Heart left ventricle (tissue), 16 donors: ENCODE measurements around the gene NR2F1-AS1. TPM values are rescaled to one million over a fixed set of nuclear protein-coding genes. Genes with fewer than 3 reads are reported as not detected.

Source experiments
- ATAC-seq, 4 donors: fragments of 200-7000 bp; cut with Tn5 transposase; one replicate each; pipeline ENCODE4 v1.9.1; 2020 to 2022; ENCODE audit warnings: moderate library complexity in 4 of 4, mild to moderate bottlenecking in 3 of 4, moderate number of reproducible peaks in 1 of 4
- DNase-seq, 5 donors: peaks; one replicate each; pipeline ENCODE4 v3.0.0-alpha.2; 2020
- H3K27ac ChIP-seq, 12 donors: fragments of 200-600 bp; sonication (generic) in 4 of 12; one replicate each; pipeline versions ENCODE4 v1.5.0 to v1.8.0; 2016 to 2022; ENCODE audit warnings: mild to moderate bottlenecking in 2 of 12
- H3K27me3 ChIP-seq, 9 donors: fragments of 200-600 bp; sonication (generic) in 2 of 9; one replicate each; pipeline versions ENCODE4 v1.5.1 to v1.8.0; 2016 to 2022; ENCODE audit warnings: mild to moderate bottlenecking in 3 of 9
- H3K36me3 ChIP-seq, 9 donors: fragments of 200-600 bp; sonication (generic) in 2 of 9; one replicate each; pipeline versions ENCODE4 v1.5.0 to v1.8.0; 2018 to 2022; ENCODE audit warnings: mild to moderate bottlenecking in 2 of 9
- H3K4me1 ChIP-seq, 12 donors: fragments of 200-600 bp; sonication (generic) in 4 of 12; one replicate each; pipeline versions ENCODE4 v1.5.0 to v1.8.0; 2016 to 2022; ENCODE audit warnings: mild to moderate bottlenecking in 3 of 12
- H3K4me3 ChIP-seq, 12 donors: fragments of 200-600 bp; sonication (generic) in 4 of 12; one replicate each; pipeline versions ENCODE4 v1.5.0 to v1.8.0; 2017 to 2022; ENCODE audit warnings: mild to moderate bottlenecking in 9 of 12, moderate library complexity in 4 of 12
- H3K9me3 ChIP-seq, 12 donors: fragments of 200-600 bp; sonication (generic) in 4 of 12; one replicate each; pipeline versions ENCODE4 v1.5.0 to v1.8.0; 2016 to 2022; ENCODE audit warnings: mild to moderate bottlenecking in 1 of 12
- POLR2A ChIP-seq, 2 donors: fragments of 450-650 bp; IDR thresholded peaks; one replicate each; pipeline ENCODE4 v1.6.1; 2017; ENCODE audit warnings: antibody characterized with exemption in 2 of 2, mild to moderate bottlenecking in 2 of 2, moderate library complexity in 2 of 2
- WGBS, 4 donors: extraction: QIAGEN DNeasy Blood & Tissue Kit in 2 of 4; methylation state at CpG; one replicate each; pipeline versions ENCODE4 v1.1.5 to v1.1.7; 2013 to 2018; 5-methylcytosine and 5-hydroxymethylcytosine counted together
- intact Hi-C, 10 donors: fragments of 100-400 bp; cut with DNase I; formaldehyde crosslinking; loops; one replicate each; pipeline versions ENCODE4 v1.11.1 to v1.14.2; 2022
- polyA plus RNA-seq, 2 donors: library from polyadenylated mRNA; stranded (reverse); fragments of 200-250 nt; gene quantifications; one replicate each; pipeline ENCODE4 v1.2.3, GENCODE V29; 2013
- total RNA-seq, 9 donors: library from RNA; depleted of rRNA in 2 of 9; stranded (reverse); fragments of >200 nt in 2 of 9; fragmentation: NEBNext Ultra II Directional in 3 of 9; extraction: Animal tissue kit (Norgen Biotek cat#: 25700) in 3 of 9; gene quantifications; one replicate each; pipeline versions ENCODE4 v1.1.0 to v1.2.4, GENCODE V29; 2016 to 2023
- TF ChIP-seq, protein P1 (sequence below), 12 donors: fragments of 200-600 bp; sonication (generic) in 4 of 12; IDR thresholded peaks; one replicate each; pipeline versions ENCODE4 v1.5.0 to v1.8.0; 2018 to 2022; ENCODE audit warnings: antibody characterized with exemption in 12 of 12, mild to moderate bottlenecking in 5 of 12
- donor health status: ischemic (EF 13 %, LVEDD 7.1; RV severe dilation, severe dysfunction).
- donor health status: healthy with polysubstance abuse.
- donor health status: DM: no; HTN: yes; CAD: no.
- donor health status: DM: no; HTN: no; CAD: no.
- donor health status: ischemic (EF 25% LVEDD 6.9; RV normal size, moderate dysfunction).
- donor health status: ischemic (EF 25% LVEDD 5.7; RV mildly dilated, moderate dysfunction).
- donor health status: healthy.
- donor health status: DM: yes; HTN: yes; CAD: no.
- donor health status: ischemic (EF 35%, LVEDD 5.7; RV mildly dilated, moderate dysfunction).
- donor health status: nonischemic (EF 11% LVEDD 7.7; RV severe dilation, severe dysfunction).
- donor health status: DM: yes; HTN: yes; CAD: no.
- donor health status: PGD.
- donor health status: ischemic (EF 29% LVEDD 5.4; RV normal size, mild dysfunction).
- donor health status: nonischemic (EF 23%, LVEDD 6.1; RV moderate dilation, normal function).

Gene NR2F1-AS1
- total and polyA plus RNA-seq, 11 donors: 0.17 to 4.5 (median 0.67) TPM; not detected in 3

- ATAC-seq: peak in 1 of 4 donors; percentile 42
- Histone ChIP-seq H3K4me3 (peak overlapping the region in 10 of 12 donors; percentile 5 to 43 (median 30)), H3K27ac (no peak overlapping the region), H3K9me3 (no peaks in the 10 kb centered on the region), H3K4me1 (peaks cover 0 to 23% (median 6%) of the 10 kb centered on the region in 12 donors), H3K36me3 (no peaks in the 10 kb centered on the region), H3K27me3 (peaks cover 19 to 95% (median 83%) of the 10 kb centered on the region in 9 donors)
- intact Hi-C loops: loop anchor here in 1 of 10 donors (10.0 kb wide), 1 partner anchor 666 kb away; no protein-coding TSS in a partner anchor
- DNase-seq: peak in 1 of 5 donors; percentile 50
- TF ChIP-seq, protein P1, sequence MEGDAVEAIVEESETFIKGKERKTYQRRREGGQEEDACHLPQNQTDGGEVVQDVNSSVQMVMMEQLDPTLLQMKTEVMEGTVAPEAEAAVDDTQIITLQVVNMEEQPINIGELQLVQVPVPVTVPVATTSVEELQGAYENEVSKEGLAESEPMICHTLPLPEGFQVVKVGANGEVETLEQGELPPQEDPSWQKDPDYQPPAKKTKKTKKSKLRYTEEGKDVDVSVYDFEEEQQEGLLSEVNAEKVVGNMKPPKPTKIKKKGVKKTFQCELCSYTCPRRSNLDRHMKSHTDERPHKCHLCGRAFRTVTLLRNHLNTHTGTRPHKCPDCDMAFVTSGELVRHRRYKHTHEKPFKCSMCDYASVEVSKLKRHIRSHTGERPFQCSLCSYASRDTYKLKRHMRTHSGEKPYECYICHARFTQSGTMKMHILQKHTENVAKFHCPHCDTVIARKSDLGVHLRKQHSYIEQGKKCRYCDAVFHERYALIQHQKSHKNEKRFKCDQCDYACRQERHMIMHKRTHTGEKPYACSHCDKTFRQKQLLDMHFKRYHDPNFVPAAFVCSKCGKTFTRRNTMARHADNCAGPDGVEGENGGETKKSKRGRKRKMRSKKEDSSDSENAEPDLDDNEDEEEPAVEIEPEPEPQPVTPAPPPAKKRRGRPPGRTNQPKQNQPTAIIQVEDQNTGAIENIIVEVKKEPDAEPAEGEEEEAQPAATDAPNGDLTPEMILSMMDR (IDR thresholded peaks at IDR 0.05): no peak
- TF ChIP-seq POLR2A (IDR thresholded peaks at IDR 0.05): no peak
- WGBS, 4 donors: 8 to 47% (median 20%) methylated on average over 12 to 70 of the region's 70 CpGs
These were observed 10.5 kb downstream of the NR2F1-AS1 start for GRCh38 chr5:93570294-93571113.

GRCh38 chr5:93569300-93570160 is 11.5 kb downstream of the NR2F1-AS1 start:
- H3K27ac ChIP-seq: no peak overlapping the region
- H3K36me3 ChIP-seq: no peaks in the 10 kb centered on the region
- peaks cover 0 to 23% (median 6%) of the 10 kb centered on the region in 12 donors for H3K4me1 ChIP-seq
- DNase-seq (no peak), ATAC-seq (no peak)
- no peak for TF ChIP-seq POLR2A (IDR thresholded peaks at IDR 0.05)
- TF ChIP-seq, protein P1 (IDR thresholded peaks at IDR 0.05): no peak
- peaks cover 14 to 92% (median 73%) of the 10 kb centered on the region in 9 donors for H3K27me3 ChIP-seq
- intact Hi-C loops: loop anchor here in 1 of 10 donors (10.0 kb wide), 1 partner anchor 665 kb away; no protein-coding TSS in a partner anchor
- no peak overlapping the region for H3K4me3 ChIP-seq
- H3K9me3 ChIP-seq: peaks cover 0 to 4% (median 0%) of the 10 kb centered on the region in 12 donors
- WGBS, 4 donors: 34 to 62% (median 57%) methylated on average over 13 of the region's 13 CpGs

DNA sequence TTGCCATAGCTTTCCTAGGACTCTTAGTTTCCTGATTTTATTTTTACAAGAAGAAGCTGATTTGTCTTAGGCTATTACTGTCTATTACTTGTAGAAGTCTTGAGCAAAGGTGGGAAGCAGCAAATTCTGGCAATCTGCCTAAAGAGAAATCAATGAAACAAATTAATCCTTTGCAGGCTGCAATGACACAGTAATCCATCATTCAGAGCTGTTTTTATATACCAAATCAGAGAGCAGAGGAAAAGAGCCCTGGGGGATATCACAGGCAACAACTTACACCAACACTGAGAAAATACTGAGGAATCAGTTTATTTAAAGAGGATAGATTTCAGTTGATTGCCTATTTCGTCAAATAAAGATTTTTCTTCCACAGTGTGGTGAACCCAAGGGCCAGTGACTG is 13.6 kb downstream of the NR2F1-AS1 start:
- TF ChIP-seq, protein P1 (IDR thresholded peaks at IDR 0.05): no peak
- DNase-seq: no peak
- peaks cover 0 to 17% (median 5%) of the 10 kb centered on the region in 12 donors for H3K4me1 ChIP-seq

More for the DNA sequence above, 13.6 kb downstream of the NR2F1-AS1 start:
- intact Hi-C loops: no loop called here
- no peak for ATAC-seq
- no peak overlapping the region for H3K4me3 ChIP-seq
- peaks cover 12 to 81% (median 52%) of the 10 kb centered on the region in 9 donors for H3K27me3 ChIP-seq
- 54 to 79% (median 66%) methylated on average over 1 of the region's 1 CpG for WGBS, 4 donors
- peaks cover 0 to 4% (median 0%) of the 10 kb centered on the region in 12 donors for H3K9me3 ChIP-seq
- H3K36me3 ChIP-seq: no peaks in the 10 kb centered on the region
- no peak overlapping the region for H3K27ac ChIP-seq
